Activated CD4-positive, alpha-beta T cell treated with anti-CD3 and anti-CD28 coated beads, Interleukin-2, amount 50 U/mL, for 1 hour (primary cell): ENCODE results near the gene KCNH3.
"Not testable (repeated sequence)": the region's sequence is repeated elsewhere in the genome, so short reads cannot be mapped to it uniquely, and the experiment has no call there.

Experiments
- DNase-seq: peaks from one replicate; pipeline ENCODE4 v3.0.0-alpha.2; 2020

KCNH3 gene

DNA sequence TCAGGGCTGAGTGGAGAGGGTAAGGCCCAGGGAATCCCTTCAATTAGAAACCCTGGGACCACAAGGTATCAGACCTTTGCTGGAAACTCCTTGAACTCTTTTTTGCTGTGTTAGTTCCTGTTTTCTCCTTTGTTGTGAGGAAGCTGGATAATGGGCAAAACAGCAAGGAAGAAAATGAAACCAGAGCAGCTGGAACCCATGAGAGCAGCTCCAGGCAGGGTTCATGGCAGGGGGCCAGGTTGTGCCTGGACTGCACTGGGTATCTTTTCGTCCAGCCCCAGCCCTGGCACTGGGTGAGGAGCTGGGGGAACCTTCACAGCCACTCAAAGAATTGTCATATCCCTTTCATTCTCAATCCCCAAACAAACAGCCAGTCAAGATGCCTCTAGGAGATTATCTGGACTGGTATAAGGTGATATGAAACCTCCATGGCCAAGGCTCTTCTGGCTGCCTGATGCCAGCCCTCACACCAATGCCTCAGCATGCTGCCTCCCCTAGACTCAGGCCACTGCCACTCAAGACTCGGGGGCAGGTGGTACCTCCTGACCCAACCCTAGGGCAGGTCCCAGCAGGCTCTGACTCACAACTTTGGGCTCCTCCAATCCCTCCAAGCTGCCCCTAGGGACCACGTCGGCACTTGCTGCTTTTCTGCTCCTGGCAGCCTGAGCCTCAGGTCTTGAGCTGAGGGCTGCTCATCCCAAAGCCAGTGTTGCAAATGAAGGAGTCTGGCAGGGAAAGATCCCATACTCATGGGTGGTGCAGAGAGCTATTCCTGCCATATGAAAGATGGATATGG, 50.1 kb downstream of the KCNH3 start:
- no peak for DNase-seq

DNA sequence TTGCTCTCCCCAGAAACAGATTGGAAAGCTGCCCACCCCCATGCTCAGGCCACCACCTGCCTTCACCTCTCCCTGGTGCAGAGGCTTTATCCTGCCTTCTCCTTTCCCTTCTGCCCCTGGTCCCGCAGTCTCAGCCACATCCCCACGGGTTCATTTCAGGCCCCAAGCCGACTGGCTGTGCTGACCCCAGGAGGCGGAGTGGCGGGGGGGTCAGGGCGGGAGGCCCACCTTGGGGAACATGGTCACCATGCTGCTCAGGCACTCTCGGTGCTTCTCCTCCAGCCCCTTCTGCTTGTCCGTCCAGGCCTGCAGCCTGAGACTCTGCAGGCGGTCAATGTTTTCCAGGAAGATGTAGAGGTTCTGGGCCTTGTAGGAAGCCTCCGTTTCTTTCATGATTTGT, 59.7 kb downstream of the KCNH3 start:
- DNase-seq, result no peak

DNA sequence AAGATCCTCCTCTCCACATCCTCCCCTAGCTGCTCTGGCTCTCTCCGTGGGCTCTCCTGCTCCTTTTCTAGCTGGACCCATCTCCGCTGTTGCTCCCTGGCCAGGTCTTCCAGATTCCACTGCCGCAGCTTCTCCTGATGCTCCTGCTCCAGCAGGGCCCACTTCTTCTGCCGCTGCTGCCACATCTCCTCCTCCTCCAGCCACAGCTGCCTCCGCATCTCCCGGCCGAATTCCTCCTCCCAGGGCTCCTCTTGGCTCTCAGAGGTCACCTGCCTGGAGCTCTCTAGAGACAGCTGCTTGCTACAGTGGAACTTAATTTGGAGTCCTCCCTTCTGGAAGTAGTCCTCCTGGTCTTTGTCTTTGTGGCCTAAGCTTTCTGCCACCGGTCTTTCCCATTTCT, 61.1 kb downstream of the KCNH3 start:
- DNase-seq, result no peak

DNA sequence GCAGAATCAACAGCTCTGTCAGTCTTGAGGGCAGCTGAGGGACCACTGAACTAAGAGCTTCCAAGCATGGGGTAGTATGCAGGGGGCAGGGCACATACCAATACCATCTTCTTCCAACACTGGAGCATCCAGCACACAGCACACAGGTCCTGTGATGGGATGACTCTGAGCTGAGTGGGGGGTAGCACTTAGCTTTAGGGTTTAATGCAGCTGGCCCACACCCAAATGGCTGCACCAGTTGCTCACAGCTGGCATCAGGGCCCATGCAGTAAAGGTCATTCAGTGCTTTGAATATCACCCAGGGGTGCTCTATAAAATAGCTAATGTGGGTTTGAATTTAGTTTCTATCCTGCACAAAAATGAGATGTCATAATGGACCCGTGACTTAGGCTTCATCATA, 64.9 kb downstream of the KCNH3 start:
- DNase-seq, result no peak

DNA sequence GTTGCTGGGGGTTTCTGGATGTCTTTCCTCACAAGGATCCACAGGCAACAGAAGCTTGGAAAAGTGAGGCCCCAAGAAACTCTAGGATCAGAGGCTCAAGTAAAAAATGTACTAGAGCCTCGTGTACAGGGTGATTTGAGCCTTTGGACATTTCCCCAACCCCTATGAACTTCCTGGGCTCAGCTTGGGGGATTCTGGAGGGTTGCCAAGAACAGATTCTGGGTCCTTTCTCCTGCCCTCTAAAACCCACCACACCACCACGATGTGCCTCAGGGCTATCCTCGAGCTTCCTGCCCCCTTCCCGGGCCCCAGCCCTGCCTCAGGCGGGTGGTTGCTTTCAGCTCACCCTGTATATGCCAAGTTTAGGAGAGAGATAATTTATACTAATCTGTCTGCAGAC, 66.0 kb downstream of the KCNH3 start:
- DNase-seq, result no peak

DNA sequence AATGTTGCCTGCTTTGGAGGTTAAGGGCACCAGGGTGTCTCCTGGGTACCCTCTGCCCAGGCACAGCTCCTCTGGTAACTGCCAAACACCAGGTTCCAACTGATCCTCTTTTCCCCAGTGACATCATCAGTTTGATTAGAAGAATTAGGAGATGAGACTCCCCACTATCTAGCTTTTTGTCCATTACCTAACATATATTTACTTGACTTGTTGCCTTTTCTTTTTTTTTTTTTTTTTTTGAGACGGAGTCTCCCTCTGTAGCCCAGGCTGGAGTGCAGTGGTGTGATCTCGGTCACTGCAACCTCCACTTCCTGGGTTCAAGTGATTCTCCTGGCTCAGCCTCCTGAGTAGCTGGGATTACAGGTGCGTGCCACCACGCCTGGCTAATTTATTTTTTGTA, 66.7 kb downstream of the KCNH3 start, which contains the start of gene FAM186B:
Gene FAM186B, minus strand, starts transcription at position 101 of the 400 bp plus-strand sequence. CDS start 162 bp downstream, outside the sequence.
- not testable (repeated sequence) for DNase-seq
